Mucosa of gallbladder (tissue), 1 donor: Measurements from ENCODE around the gene KCTD6. TPM values are rescaled to one million over a fixed set of nuclear protein-coding genes. Genes with fewer than 3 reads are reported as not detected.

Source experiments
- DNase-seq: peaks from one replicate; pipeline ENCODE4 v3.0.0-alpha.2; 2020; ENCODE audit warnings: low spot score
- total RNA-seq: library from RNA; stranded (reverse); gene quantifications from one replicate; pipeline ENCODE4 v1.2.1, GENCODE V29; 2021
- donor health status: DM: no; HTN: no; CAD: no.

The KCTD6 gene
- 11.0 TPM for total RNA-seq

DNA sequence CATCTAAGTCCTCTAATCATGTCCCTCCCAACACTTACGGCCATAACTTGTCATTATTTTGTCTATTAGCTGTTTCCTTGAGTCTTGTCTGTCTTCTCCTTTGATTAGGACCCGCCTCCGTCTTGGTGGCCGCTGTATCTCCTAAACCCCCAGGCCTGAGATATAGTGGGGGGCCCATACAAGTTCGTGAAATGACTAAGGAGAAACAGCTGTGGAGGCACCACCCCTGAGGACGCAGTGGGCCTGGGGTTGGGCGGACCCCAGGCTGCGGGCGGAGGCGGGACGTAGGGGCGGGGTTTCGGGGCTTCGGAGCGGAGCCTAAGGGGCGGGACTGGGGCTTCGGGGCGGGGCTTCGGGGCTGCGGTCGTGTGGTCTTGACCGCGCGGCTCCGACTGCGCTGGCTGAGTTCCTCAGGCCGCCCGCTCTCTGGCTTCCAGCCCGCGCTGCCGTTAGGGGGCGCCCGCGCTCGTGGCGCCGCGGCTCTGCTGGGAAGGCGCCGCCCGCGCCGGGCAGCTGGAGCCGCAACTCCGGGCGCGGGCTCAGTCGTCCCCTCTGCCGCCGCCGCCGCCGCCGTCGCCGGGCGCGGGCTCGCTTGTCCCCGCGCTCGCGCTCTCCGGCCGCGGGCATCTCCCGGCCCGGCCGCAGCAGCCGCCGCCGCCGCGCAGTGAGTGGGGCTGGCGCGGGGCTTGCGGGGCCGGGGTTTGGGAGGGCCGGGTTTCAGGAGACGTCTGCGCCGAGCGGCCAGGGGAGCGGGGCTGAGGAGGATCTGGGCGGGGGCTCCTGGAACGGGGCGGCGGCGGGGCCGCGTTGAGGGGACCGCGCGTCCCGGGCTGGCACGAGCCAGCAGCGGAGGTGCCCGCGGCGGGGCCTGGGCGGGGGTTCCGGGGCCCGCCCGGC is at the start of gene KCTD6:
KCTD6 (plus strand) TSS at position 591 of the 897 bp plus-strand sequence. CDS start 6,660 bp downstream, outside the sequence.
- DNase-seq, result peak; percentile 95

DNA sequence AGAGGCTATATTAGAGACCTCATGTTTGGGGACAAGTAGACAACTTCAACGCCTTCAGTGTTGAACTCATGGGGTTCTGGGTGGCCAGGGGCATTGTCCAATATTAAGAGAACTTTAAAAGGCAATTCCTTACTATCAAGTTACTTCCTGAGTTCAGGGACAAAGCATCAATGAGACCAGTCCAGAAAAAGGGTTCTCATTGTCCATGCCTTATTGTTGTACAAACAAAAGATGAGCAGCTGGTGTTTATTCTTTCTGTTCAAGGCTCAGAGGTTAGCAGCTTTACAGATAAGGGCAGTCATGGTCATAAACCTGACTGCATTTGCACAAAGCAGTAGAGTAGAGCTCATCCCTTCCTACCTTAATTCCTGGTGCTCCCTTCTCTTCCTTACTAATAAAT is 39.7 kb upstream of the KCTD6 start:
- DNase-seq, result no peak

DNA sequence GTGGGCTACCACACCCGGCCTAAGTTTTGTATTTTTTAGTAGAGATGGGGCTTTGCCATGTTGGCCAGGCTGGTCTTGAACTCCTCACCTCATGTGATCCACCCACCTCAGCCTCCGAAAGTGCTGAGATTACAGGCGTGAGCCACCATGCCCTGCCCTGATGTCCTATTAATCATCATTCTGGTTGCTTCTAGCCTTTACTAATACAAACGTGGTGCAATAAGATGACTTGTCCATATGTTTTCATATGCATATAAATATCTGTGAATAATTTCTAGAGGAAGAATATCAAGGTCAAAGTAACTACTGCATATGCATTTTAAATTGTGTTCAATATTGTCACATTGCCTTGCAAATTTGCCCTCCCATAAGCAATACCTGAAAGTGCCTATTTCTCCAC is 32.7 kb upstream of the KCTD6 start:
- DNase-seq, result no peak

DNA sequence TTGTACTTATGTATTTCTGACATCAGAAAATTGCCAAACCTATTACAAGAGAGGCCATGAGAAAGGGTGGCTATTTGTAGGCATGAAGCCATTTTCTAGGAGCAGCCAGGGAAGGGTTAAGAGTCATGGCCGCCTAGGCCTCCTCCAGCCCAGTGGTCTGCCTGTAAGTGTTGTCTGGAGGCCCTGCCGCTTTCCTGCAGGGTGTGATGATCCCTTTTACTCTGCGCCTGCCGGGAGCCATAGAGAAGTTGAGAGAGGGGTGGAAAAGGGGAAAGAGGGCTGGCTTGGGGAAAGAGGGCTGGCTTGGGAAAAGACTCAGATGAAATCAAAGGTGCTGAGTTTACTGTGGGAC is 29.1 kb upstream of the KCTD6 start:
- DNase-seq, result no peak

DNA sequence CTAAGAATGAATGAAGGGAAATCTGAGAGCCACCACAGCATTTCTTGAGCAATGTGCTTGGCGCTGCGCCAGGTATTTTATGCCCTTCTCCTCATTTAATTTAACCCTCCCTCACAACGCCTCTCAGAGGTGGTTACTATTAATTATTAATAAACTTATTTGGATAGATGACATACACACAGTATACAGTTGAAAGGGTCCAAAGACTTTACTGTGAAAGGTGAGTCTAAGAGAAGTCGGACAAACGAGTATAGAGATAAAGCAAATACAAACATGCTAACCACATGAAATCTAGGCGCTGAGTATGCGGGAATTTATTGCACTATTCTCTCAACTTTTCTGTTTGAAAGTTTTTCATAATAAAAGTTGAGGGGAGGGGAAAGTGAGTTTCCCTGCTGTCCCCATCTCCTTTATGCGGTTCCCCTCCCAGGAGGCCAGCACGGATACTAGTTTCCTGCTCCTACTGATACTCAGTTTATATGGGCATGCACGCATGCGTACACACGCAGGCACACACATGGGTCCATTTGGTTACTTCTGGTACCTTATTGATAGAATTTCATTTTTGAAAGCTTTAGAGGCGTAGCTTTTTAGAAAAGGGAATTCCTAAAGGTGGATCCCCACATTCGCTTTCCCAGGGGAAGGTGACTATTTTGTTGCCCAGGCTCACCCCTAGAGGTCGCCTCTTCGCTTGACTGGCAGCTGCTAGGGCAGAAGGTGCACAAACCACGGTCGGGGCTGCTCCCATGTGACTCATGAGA is 28.5 kb upstream of the KCTD6 start:
- DNase-seq, result peak; percentile 58

DNA sequence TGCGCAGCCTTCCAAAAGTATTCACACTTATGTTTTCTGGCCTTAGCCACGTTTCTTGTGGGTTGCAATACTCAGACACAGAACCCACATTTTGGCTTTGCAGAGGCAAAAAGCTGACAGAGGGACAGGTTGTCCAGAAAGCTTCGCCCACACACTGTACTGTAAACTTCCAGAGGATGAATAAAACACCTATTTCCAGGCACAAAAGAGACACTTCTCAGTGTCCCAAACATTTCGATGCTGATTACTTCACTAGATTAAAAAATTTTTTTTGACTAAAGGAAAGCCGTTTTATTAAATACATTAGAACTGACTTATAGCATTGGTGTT is 28.0 kb upstream of the KCTD6 start:
- DNase-seq, result no peak

DNA sequence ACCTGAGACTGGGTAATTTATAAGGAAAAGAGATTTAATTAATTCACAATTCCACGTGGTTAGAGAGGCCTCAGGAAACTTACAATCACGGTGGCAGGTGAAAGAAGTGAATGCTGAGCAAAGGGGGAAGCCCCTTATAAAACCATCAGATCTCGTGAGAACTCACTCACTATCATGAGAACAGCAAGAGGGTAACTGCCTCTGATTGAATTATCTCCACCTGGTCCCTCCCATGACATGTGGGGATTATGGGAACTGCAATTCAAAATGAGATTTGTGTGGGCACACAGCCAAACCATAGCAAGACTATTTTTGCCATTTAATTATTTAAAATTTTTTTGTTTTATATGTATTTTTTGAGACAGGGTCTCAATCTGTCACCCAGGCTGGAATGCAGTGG is 27.0 kb upstream of the KCTD6 start:
- DNase-seq, result no peak

DNA sequence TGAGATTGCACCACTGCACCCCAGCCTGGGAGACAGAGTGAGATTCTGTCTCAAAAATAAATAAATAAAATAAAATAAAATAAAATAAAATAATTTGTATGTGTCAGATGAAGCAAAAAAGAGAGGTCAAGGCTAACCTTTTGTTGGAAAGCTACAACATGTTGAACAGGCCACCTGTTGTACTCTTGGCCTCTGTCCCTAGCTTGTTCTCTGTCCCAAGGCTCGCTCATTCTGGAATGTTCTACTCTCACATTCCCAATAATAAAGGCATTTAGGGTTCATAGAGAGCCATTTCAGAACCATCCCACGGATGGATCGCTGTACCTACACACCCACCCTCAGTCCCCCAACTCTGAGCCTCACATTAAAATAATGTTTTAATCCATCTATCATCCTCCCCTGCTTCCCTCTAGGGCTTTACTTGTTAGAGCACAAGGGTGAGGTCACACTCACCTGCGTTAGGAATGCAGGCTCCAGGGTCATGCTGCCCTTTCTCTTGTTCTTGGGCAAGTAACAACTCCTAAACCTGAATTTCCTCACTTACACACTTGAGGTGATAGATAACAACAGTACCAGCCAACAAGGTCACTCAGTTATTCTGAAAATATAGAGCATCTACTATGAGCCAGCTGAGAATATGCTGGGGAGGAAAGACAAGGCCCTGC is 24.9 kb upstream of the KCTD6 start:
- DNase-seq, result no peak

DNA sequence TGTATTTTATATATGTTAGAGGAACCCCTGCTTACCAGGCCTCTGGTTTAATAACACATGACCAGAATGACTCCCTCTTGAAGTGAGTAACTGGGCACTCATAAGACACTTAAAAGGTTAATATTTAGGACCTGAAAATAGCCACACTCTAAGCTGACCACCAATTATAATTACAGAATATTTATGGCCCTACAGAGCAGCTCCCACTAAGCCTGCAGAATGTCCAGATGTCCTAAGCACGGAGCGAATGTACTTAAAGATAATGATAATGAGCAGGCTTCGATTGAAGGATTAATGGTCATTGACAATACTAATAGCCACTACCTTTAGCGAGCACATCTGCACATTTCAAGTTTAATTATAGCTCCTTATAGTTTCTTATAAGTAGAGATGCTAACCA is 22.8 kb upstream of the KCTD6 start:
- DNase-seq, result no peak

DNA sequence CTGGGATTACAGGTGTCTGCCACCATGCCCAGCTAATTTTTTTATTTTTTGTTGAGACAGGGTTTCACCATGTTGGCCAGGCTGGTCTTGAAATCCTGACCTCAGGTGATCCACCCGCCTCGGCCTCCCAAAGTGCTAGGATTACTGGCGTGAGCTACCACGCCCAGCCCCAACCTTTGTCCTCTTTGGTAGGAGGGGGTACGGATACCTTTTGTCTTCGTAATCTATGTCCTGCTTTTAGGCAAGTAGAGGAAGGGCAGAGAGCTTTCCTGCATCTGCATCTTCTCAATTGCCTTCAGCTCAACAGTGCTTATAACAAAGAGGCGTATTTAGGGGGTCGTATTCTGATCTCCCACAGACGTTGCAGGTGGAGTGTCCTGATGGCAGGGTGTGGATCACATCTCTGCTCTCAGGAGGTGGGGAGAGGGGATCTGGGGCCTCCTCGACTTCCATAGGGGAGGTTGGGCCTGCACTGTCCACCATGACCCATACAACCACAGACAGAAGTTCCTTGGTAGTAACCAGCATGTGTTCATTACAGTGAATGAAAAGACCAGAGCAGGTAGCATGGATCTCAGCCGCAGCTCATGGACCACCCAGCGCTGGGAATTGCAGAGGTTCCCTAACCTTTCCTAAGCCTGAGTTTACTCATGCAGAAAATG is 21.4 kb upstream of the KCTD6 start:
- DNase-seq, result no peak

DNA sequence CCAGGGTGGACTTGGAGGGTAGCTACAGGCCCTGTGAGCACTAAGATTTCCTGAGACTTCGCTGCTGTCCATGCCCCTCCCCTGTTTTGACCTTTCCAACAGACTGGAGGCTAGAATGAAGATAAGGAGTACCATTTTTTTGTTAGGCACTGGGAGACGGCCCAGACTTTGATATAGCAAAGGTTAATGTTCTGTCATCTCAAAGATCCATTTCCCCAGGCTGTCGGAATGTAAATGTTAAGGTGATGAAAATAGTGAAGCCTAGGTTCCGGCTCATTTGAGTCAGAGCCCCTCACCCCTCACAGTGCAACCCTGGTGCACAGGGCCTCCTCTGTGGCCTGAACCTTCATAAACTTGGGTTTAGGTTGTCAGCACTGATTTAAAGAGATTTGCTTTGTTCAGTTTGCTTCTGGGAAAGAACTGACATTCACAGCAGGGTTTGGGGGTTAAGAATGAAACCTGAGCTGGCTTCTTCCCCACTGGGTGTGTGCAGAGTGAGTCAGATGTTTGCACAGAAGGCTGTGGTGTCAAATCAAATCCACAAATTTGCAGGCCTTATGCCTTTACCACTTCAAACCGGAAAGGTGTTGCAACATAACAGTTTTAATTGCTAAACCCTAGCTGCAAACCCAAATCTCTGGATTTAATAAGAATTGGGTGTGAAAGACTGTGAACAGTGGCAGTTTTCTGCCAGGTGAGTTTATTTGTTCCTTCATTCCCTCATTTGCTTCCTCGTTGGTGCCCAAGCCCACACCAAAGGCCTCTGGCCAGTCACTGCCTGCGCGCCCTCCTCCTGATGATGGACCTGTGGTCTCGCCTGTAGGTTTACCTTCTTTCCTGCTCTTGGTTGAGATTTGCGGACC is 20.6 kb upstream of the KCTD6 start:
- peak; percentile 71 for DNase-seq

DNA sequence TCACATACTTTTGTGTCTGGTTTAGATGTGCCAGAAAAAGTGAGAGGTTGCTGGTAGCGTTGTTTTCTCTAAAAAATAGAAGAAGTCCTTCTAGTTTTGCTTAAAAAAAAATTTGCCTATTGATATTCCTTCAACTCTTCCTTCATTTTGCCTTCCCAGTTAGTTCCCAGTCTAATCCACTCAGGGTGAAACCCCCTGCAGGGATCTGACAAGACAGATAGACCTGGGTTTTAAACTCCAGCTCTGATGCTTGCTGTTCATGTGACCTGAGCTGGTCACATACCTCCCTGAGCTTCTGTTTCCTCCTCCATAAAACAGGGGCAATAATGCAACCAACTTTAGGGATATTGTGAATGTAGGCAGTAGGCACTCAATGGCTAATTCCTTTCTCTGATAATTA is 18.6 kb upstream of the KCTD6 start:
- no peak for DNase-seq

DNA sequence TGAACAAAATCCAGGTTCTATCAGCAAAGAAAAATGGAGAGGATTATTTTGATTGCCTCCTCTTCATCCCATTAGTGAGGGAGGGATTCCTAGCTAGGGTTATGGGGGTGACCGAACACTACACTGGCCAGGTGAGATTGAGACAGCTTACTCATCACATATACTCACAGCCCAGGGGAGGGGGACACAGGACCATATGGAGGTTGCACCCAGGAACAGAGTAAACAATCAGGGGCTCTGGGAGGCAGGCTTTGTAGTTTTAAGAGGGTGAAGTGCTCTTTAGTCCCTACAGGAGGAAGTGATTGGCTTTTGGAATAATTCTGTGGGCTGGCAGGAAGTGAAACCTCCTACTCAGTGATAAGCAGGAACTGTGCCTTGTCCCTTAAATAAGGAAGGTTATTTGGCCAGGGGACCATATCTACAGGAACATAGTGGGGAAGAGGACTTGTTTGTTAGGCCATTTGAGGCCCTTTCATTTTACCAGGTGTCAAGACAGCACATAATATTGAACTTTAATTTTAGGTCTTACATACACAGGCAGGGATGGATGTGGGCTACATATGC is 17.5 kb upstream of the KCTD6 start:
- no peak for DNase-seq

DNA sequence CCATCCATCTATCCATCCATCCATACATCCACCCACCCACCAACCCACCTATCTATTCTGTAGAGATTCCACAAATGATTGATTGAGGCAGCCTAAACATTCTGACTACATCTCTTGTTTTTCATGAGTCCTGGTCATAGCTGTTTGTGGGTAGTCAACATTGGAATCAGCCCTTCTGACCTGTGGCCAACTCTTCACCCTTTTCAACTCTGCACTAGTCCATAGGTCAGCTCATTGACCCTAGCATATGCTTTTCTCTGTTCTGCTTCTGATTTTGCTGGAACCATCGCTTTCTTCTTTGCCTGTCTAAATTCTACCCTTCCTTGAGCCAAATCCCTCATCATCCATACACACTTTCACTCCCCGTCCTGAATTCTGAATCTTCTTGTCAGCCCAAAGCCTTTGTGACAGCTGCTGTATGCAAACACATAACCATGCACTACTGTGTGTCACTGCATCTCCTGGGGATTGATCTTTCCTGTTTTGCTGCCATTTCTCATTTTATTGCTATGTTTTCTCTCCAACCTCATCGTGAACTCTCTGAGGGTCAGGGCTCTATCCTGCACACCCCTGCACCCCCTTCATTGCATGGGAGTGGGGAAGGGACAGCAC is 16.8 kb upstream of the KCTD6 start:
- no peak for DNase-seq

DNA sequence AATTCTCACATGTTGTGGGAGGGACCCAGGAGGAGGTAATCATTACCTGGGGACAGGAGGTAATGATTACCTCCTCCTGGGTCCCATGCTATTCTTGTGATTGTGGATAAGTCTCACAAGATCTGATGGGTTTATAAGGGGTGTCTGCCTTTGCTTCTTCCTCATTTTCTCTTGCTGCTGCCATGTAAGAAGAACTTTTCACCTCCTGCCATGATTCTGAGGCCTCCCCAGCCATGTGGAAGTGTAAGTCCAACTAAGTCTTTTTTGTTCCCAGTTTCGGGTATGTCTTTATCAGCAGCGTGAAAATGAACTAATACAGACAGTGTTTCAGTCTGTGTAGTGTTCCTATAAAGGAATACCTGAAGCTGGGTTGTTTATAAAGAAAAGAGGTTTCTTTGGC is 13.1 kb upstream of the KCTD6 start:
- no peak for DNase-seq

DNA sequence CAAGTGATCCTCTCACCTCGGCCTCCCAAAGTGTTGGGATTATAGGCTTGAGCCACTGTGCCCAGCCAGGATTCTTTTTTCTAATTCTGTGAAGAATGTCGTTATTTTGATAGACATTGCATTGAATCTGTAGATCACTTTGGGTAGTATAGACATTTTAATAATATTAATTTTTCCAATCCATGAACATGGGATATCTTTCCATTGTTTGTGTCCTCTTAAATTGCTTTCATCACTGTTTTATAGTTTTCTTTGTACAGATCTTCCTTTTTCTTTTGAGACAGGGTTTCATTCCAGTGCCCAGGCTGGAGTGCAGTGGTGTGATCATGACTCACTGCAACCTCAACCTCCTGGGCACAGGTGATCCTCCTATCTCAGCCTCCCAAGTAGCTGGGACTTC is 11.6 kb upstream of the KCTD6 start:
- no peak for DNase-seq

DNA sequence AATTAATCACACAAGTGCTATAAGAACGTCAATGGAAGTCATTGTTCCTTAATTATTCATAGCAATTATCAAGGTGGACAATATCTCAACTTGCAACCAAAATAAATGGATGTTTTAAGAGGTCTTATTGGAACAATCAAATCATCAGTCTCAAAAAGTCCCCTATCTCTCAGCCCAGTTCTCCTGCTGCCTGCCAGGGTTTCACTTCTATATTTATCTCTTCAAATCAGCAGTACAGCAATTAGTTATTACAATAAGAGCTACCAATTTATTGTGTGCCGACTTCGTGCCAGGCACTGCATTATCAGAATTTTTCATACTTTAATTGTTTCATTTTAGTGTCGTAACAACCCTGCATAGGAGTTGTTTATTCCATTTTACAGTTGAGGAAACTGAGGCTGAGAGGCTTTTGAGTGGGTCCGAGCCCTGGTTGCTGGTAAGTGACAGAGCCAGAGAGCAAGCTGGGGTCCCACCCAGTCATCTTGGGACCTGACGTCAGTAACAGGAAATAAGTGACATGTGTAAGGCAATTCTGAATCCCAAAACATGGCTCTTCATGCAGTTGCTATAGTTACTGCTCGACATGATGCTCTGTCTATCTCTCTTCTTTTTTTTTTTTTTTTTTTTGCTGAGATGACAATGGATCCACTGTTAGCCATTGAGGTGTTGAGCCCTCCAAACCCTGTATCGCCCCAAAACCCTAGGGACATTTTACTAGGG is 8.8 kb upstream of the KCTD6 start:
- no peak for DNase-seq

DNA sequence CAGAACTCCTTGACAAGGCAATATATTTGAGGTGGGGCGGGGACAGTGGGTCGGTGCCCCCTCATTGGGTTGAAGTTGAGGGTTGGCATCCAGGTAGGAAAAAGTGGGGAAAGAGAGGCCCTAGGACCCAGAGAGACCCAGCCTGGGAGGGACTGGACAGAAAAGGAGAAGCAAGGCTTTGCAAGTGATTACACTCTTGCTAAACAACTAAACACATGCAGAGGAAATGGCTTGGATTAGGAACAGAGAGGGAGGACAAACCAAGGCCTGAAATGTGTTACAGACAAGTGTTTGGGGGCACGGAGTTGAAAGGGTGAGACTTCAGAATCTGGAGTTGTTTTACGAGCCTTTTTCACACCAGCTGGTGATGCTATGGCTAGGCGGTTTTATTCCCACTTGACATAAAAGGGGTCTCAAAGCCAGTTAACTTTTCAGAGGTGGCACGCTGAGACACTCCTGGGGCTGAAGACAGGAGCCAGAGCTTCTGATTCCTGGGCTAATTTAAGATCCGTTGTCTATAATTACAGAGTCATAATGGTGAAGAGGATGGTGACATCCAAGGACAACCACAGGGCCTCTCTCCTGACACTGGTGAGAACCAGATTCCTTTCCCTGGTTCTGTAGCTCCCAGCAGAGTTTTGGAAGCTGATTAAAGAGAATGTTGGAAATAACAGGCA is 7.7 kb upstream of the KCTD6 start:
- no peak for DNase-seq

DNA sequence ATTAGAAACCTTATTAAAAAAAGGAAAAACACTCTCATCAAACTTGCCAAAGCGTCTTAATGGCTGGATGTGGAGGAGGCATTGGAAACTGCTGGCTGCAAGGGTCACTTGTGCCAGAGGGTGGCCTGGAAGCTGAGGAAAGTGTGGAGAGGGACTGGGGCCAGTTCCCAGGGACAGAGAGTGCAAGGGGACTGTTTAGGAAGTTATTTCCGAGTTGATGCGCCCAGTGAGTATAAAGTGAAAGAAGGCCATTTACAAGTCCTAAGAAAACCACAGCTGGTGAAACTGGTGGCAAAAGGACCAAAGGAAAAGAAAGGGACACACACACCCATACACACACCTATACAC is 7.2 kb upstream of the KCTD6 start:
- DNase-seq, result no peak
